HepG2 (cell line): ENCODE results near the gene PRM2. TPM values are rescaled to one million over a fixed set of nuclear protein-coding genes. Genes with fewer than 3 reads are reported as not detected.

Experiments used
- AGO2 ChIP-seq: fragments of 200-400 bp; formaldehyde crosslinking; optimal IDR thresholded peaks from 2 replicates; pipeline ENCODE3; 2017; ENCODE audit warnings: mild to moderate bottlenecking, low read depth, low read length, moderate library complexity
- CENPBD1 ChIP-seq: sonication (generic); formaldehyde crosslinking; IDR thresholded peaks from 2 replicates; pipeline ENCODE4 v1.8.0; 2022; ENCODE audit warnings: missing genetic modification reagents, low read depth, mild to moderate bottlenecking, borderline replicate concordance
- DZIP1 ChIP-seq: sonication (generic); formaldehyde crosslinking; IDR thresholded peaks from 2 replicates; pipeline ENCODE4 v1.5.0; 2020; ENCODE audit warnings: mild to moderate bottlenecking, missing genetic modification reagents
- FOXA1 ChIP-seq, 2 experiments: fragments of 450-650 bp in 1 of 2; sonication (generic) in 1 of 2; formaldehyde crosslinking in 1 of 2; IDR thresholded peaks; 2 replicates each; pipeline versions ENCODE4 v1.4.0 to v1.6.1; 2016 to 2020; ENCODE audit warnings: missing genetic modification reagents in 1 of 2
- SNRNP70 ChIP-seq: fragments of 200-400 bp; formaldehyde crosslinking; IDR thresholded peaks from 2 replicates; pipeline ENCODE4 v1.6.1; 2017; ENCODE audit warnings: mild to moderate bottlenecking, low read depth, low read length, moderate library complexity
- SP4 ChIP-seq: sonication (generic); formaldehyde crosslinking; IDR thresholded peaks from 2 replicates; pipeline ENCODE4 v1.8.1; 2023; ENCODE audit warnings: mild to moderate bottlenecking, missing genetic modification reagents
- ZBTB33 ChIP-seq: sonication (generic); formaldehyde crosslinking; IDR thresholded peaks from 2 replicates; pipeline ENCODE4 v1.4.0; 2020; ENCODE audit warnings: missing genetic modification reagents
- ZNF232 ChIP-seq: sonication (generic); formaldehyde crosslinking; IDR thresholded peaks from 2 replicates; pipeline ENCODE4 v1.4.0; 2020; ENCODE audit warnings: missing genetic modification reagents, borderline replicate concordance
- ZNF446 ChIP-seq: sonication (generic); formaldehyde crosslinking; IDR thresholded peaks from 2 replicates; pipeline ENCODE4 v1.5.0; 2020; ENCODE audit warnings: mild to moderate bottlenecking, missing genetic modification reagents
- ZNF576 ChIP-seq: sonication (generic); formaldehyde crosslinking; IDR thresholded peaks from 2 replicates; pipeline ENCODE4 v1.4.0; 2020; ENCODE audit warnings: mild to moderate bottlenecking, missing genetic modification reagents
- ZNF773 ChIP-seq: sonication (generic); formaldehyde crosslinking; IDR thresholded peaks from 2 replicates; pipeline ENCODE4 v1.4.0; 2020; ENCODE audit warnings: missing genetic modification reagents, borderline replicate concordance
- ZNF839 ChIP-seq: sonication (generic); formaldehyde crosslinking; IDR thresholded peaks from 2 replicates; pipeline ENCODE4 v1.4.0; 2020; ENCODE audit warnings: missing genetic modification reagents, mild to moderate bottlenecking, borderline replicate concordance
- polyA plus RNA-seq, 8 experiments: library from polyadenylated mRNA; depleted of rRNA in 3 of 8; stranded (reverse) in 7 of 8; unstranded in 1 of 8; fragments of >200 nt; fragmentation: Illumina TruSeq in 4 of 8; extraction: Trizol in 4 of 8; gene quantifications; 2 replicates each; pipeline versions ENCODE4 v1.2.1 to v1.2.3, GENCODE V29; 2011 to 2016; ENCODE audit warnings: low read depth in 4 of 8, missing spikeins in 1 of 8, mixed read lengths in 1 of 8; ENCODE audit not compliant: insufficient read depth in 1 of 8
- total RNA-seq, 5 experiments: library from RNA; depleted of rRNA; stranded (reverse); fragments of >200 nt; fragmentation: Illumina TruSeq; extraction: Trizol; gene quantifications; 2 replicates each; pipeline ENCODE4 v1.2.3, GENCODE V29; 2016; ENCODE audit warnings: low read depth in 1 of 5

PRM2 gene
- total and polyA plus RNA-seq, 2 of the 13 experiments (the other 11 are each of a cell fraction or from before 2014, with no cell fraction given): 0.54 TPM; not detected in 1

- TF ChIP-seq ZNF839: peak; percentile 47; the same call in 1 of the 2 replicates
- 0 out of 2 replicates have a peak, but pooled peaks have one; percentile 16 for TF ChIP-seq ZNF232 (CRISPR knock-in tag)
- no peak for TF ChIP-seq SP4 (CRISPR knock-in tag)
- TF ChIP-seq FOXA1 (IDR thresholded peaks at IDR 0.05): no peak
- no peak for TF ChIP-seq FOXA1 (CRISPR knock-in tag; IDR thresholded peaks at IDR 0.05)
- TF ChIP-seq SNRNP70: peak; percentile 29; the same call in 1 of the 2 replicates
- TF ChIP-seq CENPBD1 (CRISPR knock-in tag): no peak
- TF ChIP-seq AGO2: peak; percentile 98
- TF ChIP-seq ZNF446 (CRISPR knock-in tag): peak; percentile 31; the same call in 1 of the 2 replicates
- no peak for TF ChIP-seq ZNF576 (CRISPR knock-in tag)
- TF ChIP-seq ZBTB33 (CRISPR knock-in tag): peak; percentile 84
- TF ChIP-seq DZIP1 (CRISPR knock-in tag): 0 out of 2 replicates have a peak, but pooled peaks have one; percentile 14
- TF ChIP-seq ZNF773 (CRISPR knock-in tag): no peak; the same call in 1 of the 2 replicates
These were observed 21.2 kb downstream of the PRM2 start (continued) for GRCh38 chr16:11254913-11255736.
